ENCODE measurements around the gene RPS6KA2.

The RPS6KA2 gene

GRCh38 chr6:166454692-166455515 is 172.1 kb downstream of the RPS6KA2 start:
- TF ChIP-seq FOXK2 (IDR thresholded peaks at IDR 0.05) (no peak), ZNF384 (IDR thresholded peaks at IDR 0.05) (no peak), BHLHE40 (IDR thresholded peaks at IDR 0.05; ENCODE audit: borderline replicate concordance) (no peak), FOXA1 (IDR thresholded peaks at IDR 0.05) (no peak), HDGF (IDR thresholded peaks at IDR 0.05; ENCODE audit: borderline replicate concordance) (no peak), SP1 (IDR thresholded peaks at IDR 0.05) (no peak), ARNT (IDR thresholded peaks at IDR 0.05) (no peak), TARDBP (IDR thresholded peaks at IDR 0.05) (no peak), CTBP1 (IDR thresholded peaks at IDR 0.05; ENCODE audit: borderline replicate concordance) (no peak), FOXM1 (IDR thresholded peaks at IDR 0.05; ENCODE audit: borderline replicate concordance) (no peak), SUZ12 (IDR thresholded peaks at IDR 0.05) (no peak), NFRKB (IDR thresholded peaks at IDR 0.05) (no peak), LEF1 (IDR thresholded peaks at IDR 0.05; ENCODE audit: borderline replicate concordance) (no peak), PKNOX1 (IDR thresholded peaks at IDR 0.05) (no peak), ELF4 (IDR thresholded peaks at IDR 0.05) (no peak), L3MBTL2 (conservative IDR thresholded peaks at IDR 0.05) (no peak)
- ChIA-PET POLR2A (no interaction called here), CTCF (no interaction called here)
- no peak for DNase-seq (ENCODE audit: extremely low spot score)

- no peak for TF ChIP-seq TARDBP (IDR thresholded peaks at IDR 0.05)
- TF ChIP-seq FOXK2 (IDR thresholded peaks at IDR 0.05) = no peak
- no peak for TF ChIP-seq FOXM1 (IDR thresholded peaks at IDR 0.05; ENCODE audit: borderline replicate concordance)
- no peak for TF ChIP-seq FOXA1 (IDR thresholded peaks at IDR 0.05)
- TF ChIP-seq PKNOX1 (IDR thresholded peaks at IDR 0.05) = no peak
- no peak for TF ChIP-seq ELF4 (IDR thresholded peaks at IDR 0.05)
- TF ChIP-seq NFRKB (IDR thresholded peaks at IDR 0.05) = no peak
- no peak for TF ChIP-seq LEF1 (IDR thresholded peaks at IDR 0.05; ENCODE audit: borderline replicate concordance)
- TF ChIP-seq SUZ12 (IDR thresholded peaks at IDR 0.05) = no peak
- TF ChIP-seq ARNT (IDR thresholded peaks at IDR 0.05) = no peak
- TF ChIP-seq HDGF (IDR thresholded peaks at IDR 0.05; ENCODE audit: borderline replicate concordance) = no peak
- no peak for TF ChIP-seq CTBP1 (IDR thresholded peaks at IDR 0.05; ENCODE audit: borderline replicate concordance)
- TF ChIP-seq L3MBTL2 (conservative IDR thresholded peaks at IDR 0.05) = no peak
- no peak for TF ChIP-seq SP1 (IDR thresholded peaks at IDR 0.05)
- POLR2A ChIA-PET = no interaction called here
- CTCF ChIA-PET = no interaction called here
- no peak for DNase-seq (ENCODE audit: extremely low spot score)
These were observed 173.4 kb downstream of the RPS6KA2 start for GRCh38 chr6:166453651-166454050.

GRCh38 chr6:166450167-166450873 is 176.7 kb downstream of the RPS6KA2 start:
- no peak for DNase-seq (ENCODE audit: extremely low spot score)
- CTCF ChIA-PET = no interaction called here
- POLR2A ChIA-PET = no interaction called here
- TF ChIP-seq FOXM1 (IDR thresholded peaks at IDR 0.05; ENCODE audit: borderline replicate concordance) = no peak
- TF ChIP-seq HDGF (IDR thresholded peaks at IDR 0.05; ENCODE audit: borderline replicate concordance) = no peak
- TF ChIP-seq SUZ12 (IDR thresholded peaks at IDR 0.05) = no peak
- no peak for TF ChIP-seq L3MBTL2 (conservative IDR thresholded peaks at IDR 0.05)
- TF ChIP-seq FOXA1 (IDR thresholded peaks at IDR 0.05) = no peak
- TF ChIP-seq TARDBP (IDR thresholded peaks at IDR 0.05) = no peak
- TF ChIP-seq FOXK2 (IDR thresholded peaks at IDR 0.05) = no peak

GRCh38 chr6:166449641-166450040 is 177.4 kb downstream of the RPS6KA2 start:
- ChIA-PET CTCF (no interaction called here), POLR2A (no interaction called here)
- TF ChIP-seq BHLHE40 (IDR thresholded peaks at IDR 0.05; ENCODE audit: borderline replicate concordance) (no peak), FOXA1 (IDR thresholded peaks at IDR 0.05) (no peak), NFRKB (IDR thresholded peaks at IDR 0.05) (no peak), ARNT (IDR thresholded peaks at IDR 0.05) (no peak), HDGF (IDR thresholded peaks at IDR 0.05; ENCODE audit: borderline replicate concordance) (no peak), TARDBP (IDR thresholded peaks at IDR 0.05) (no peak), FOXM1 (IDR thresholded peaks at IDR 0.05; ENCODE audit: borderline replicate concordance) (no peak), ELF4 (IDR thresholded peaks at IDR 0.05) (no peak), SP1 (IDR thresholded peaks at IDR 0.05) (no peak), LEF1 (IDR thresholded peaks at IDR 0.05; ENCODE audit: borderline replicate concordance) (no peak), PKNOX1 (IDR thresholded peaks at IDR 0.05) (no peak), ZNF384 (IDR thresholded peaks at IDR 0.05) (no peak)
- DNase-seq (ENCODE audit: extremely low spot score) = no peak

GRCh38 chr6:166449036-166449435 is 178.0 kb downstream of the RPS6KA2 start:
- TF ChIP-seq FOXK2 (IDR thresholded peaks at IDR 0.05) (no peak), TARDBP (IDR thresholded peaks at IDR 0.05) (no peak), SUZ12 (IDR thresholded peaks at IDR 0.05) (no peak), NFRKB (IDR thresholded peaks at IDR 0.05) (no peak), HDGF (IDR thresholded peaks at IDR 0.05; ENCODE audit: borderline replicate concordance) (no peak), ARNT (IDR thresholded peaks at IDR 0.05) (no peak), PKNOX1 (IDR thresholded peaks at IDR 0.05) (no peak), ELF4 (IDR thresholded peaks at IDR 0.05) (no peak), FOXM1 (IDR thresholded peaks at IDR 0.05; ENCODE audit: borderline replicate concordance) (no peak), CTBP1 (IDR thresholded peaks at IDR 0.05; ENCODE audit: borderline replicate concordance) (no peak)
- ChIA-PET CTCF (no interaction called here), POLR2A (no interaction called here)
- DNase-seq (ENCODE audit: extremely low spot score) = no peak
